ENCODE data around the gene HOXA11. TPM values are rescaled to one million over a fixed set of nuclear protein-coding genes. Genes with fewer than 3 reads are reported as not detected.

Gene HOXA11
- total RNA-seq, 1 experiment from 2014 or later, result not detected

GRCh38 chr7:27214239-27214950 is 29.4 kb upstream of the HOXA11 start:
- no peak overlapping the region for H3K4me3 ChIP-seq (ENCODE audit: low read depth, low read length, poor library complexity, severe bottlenecking)
- peaks cover 44% of the 10 kb centered on the region for H3K27me3 ChIP-seq (replicated peaks; ENCODE audit: insufficient read depth, low read depth, low read length, poor library complexity)
- DNase-seq (ENCODE audit: low spot score), result no peak
- H3K27ac ChIP-seq (ENCODE audit: low read depth, low read length, poor library complexity, severe bottlenecking), result no peak overlapping the region
- BruUV-seq (replicated peaks), result no TSS peak
- CTCF ChIA-PET, result no interaction called here
- H3K36me3 ChIP-seq (ENCODE audit: insufficient read depth, low read length, poor library complexity, severe bottlenecking), result no peaks in the 10 kb centered on the region
- intact Hi-C loops (cut with micrococcal nuclease; ENCODE audit: unreplicated experiment), result loop anchor here (5.0 kb wide), 1 partner anchor 363 kb away; no protein-coding TSS in a partner anchor
- H3K9me3 ChIP-seq (ENCODE audit: low read depth, low read length, poor library complexity, severe bottlenecking), result no peaks in the 10 kb centered on the region
- TF ChIP-seq EZH2 (IDR thresholded peaks at IDR 0.05; ENCODE audit: borderline replicate concordance, low read depth, low read length, poor library complexity, severe bottlenecking) (no peak), CTCF (conservative IDR thresholded peaks at IDR 0.05; ENCODE audit: low read depth, low read length) (no peak)
- POLR2A ChIA-PET (ENCODE audit: low non-redundant PET), result no interaction called here
- no peaks in the 10 kb centered on the region for H3K4me1 ChIP-seq (ENCODE audit: insufficient read depth, low read length, poor library complexity, severe bottlenecking)

GRCh38 chr7:27213433-27214238 is 28.6 kb upstream of the HOXA11 start:
- H3K27me3 ChIP-seq (replicated peaks; ENCODE audit: insufficient read depth, low read depth, low read length, poor library complexity), result peaks cover 50% of the 10 kb centered on the region
- no peak overlapping the region for H3K27ac ChIP-seq (ENCODE audit: low read depth, low read length, poor library complexity, severe bottlenecking)
- H3K36me3 ChIP-seq (ENCODE audit: insufficient read depth, low read length, poor library complexity, severe bottlenecking), result no peaks in the 10 kb centered on the region
- POLR2A ChIA-PET (ENCODE audit: low non-redundant PET), result no interaction called here
- CTCF ChIA-PET, result no interaction called here
- H3K9me3 ChIP-seq (ENCODE audit: low read depth, low read length, poor library complexity, severe bottlenecking), result no peaks in the 10 kb centered on the region
- no peak overlapping the region for H3K4me3 ChIP-seq (ENCODE audit: low read depth, low read length, poor library complexity, severe bottlenecking)
- DNase-seq (ENCODE audit: low spot score), result no peak
- no peak for TF ChIP-seq EZH2 (IDR thresholded peaks at IDR 0.05; ENCODE audit: borderline replicate concordance, low read depth, low read length, poor library complexity, severe bottlenecking)
- TF ChIP-seq CTCF (conservative IDR thresholded peaks at IDR 0.05; ENCODE audit: low read depth, low read length), result no peak
- no peaks in the 10 kb centered on the region for H3K4me1 ChIP-seq (ENCODE audit: insufficient read depth, low read length, poor library complexity, severe bottlenecking)
- intact Hi-C loops (cut with micrococcal nuclease; ENCODE audit: unreplicated experiment), result loop anchor here (5.0 kb wide), 1 partner anchor 364 kb away; no protein-coding TSS in a partner anchor
- no TSS peak for BruUV-seq (replicated peaks)

- Histone ChIP-seq H3K9me3 (ENCODE audit: low read depth, low read length, poor library complexity, severe bottlenecking) (no peaks in the 10 kb centered on the region), H3K27ac (ENCODE audit: low read depth, low read length, poor library complexity, severe bottlenecking) (no peak overlapping the region), H3K27me3 (replicated peaks; ENCODE audit: insufficient read depth, low read depth, low read length, poor library complexity) (peaks cover 59% of the 10 kb centered on the region), H3K36me3 (ENCODE audit: insufficient read depth, low read length, poor library complexity, severe bottlenecking) (no peaks in the 10 kb centered on the region), H3K4me1 (ENCODE audit: insufficient read depth, low read length, poor library complexity, severe bottlenecking) (no peaks in the 10 kb centered on the region), H3K4me3 (ENCODE audit: low read depth, low read length, poor library complexity, severe bottlenecking) (no peak overlapping the region)
- POLR2A ChIA-PET (ENCODE audit: low non-redundant PET), result no interaction called here
- DNase-seq (ENCODE audit: low spot score), result no peak
- CTCF ChIA-PET, result no interaction called here
- intact Hi-C loops (cut with micrococcal nuclease; ENCODE audit: unreplicated experiment), result loop anchor here (5.0 kb wide), 1 partner anchor 365 kb away; no protein-coding TSS in a partner anchor
- TF ChIP-seq CTCF (conservative IDR thresholded peaks at IDR 0.05; ENCODE audit: low read depth, low read length) (no peak), EZH2 (IDR thresholded peaks at IDR 0.05; ENCODE audit: borderline replicate concordance, low read depth, low read length, poor library complexity, severe bottlenecking) (no peak)
- no TSS peak for BruUV-seq (replicated peaks)
Measured at GRCh38 chr7:27212497-27213432, 27.7 kb upstream of the HOXA11 start.

All from A673 (cell line).